ENCODE data around the gene ENO1.

DNA sequence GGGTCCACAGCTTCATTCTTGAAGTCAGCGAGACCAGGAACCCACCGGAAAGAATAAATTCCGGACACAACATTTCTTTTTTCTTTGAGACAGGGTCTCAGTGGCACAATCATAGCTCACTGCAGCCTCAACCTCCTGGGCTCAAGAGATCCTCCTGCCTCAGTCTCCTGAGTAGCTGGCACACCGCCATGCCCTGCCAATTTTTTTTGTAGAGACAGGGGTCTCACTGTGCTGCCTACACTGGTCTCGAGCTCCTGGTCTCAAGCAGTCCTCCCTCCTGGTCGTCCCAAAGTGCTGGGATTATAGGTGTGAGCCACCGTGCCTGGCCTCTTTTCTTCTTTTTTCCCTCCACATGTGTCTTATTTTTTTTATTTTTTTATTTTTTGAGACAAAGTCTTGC lies 20.6 kb upstream of the ENO1 start:
- TF ChIP-seq, protein P1, sequence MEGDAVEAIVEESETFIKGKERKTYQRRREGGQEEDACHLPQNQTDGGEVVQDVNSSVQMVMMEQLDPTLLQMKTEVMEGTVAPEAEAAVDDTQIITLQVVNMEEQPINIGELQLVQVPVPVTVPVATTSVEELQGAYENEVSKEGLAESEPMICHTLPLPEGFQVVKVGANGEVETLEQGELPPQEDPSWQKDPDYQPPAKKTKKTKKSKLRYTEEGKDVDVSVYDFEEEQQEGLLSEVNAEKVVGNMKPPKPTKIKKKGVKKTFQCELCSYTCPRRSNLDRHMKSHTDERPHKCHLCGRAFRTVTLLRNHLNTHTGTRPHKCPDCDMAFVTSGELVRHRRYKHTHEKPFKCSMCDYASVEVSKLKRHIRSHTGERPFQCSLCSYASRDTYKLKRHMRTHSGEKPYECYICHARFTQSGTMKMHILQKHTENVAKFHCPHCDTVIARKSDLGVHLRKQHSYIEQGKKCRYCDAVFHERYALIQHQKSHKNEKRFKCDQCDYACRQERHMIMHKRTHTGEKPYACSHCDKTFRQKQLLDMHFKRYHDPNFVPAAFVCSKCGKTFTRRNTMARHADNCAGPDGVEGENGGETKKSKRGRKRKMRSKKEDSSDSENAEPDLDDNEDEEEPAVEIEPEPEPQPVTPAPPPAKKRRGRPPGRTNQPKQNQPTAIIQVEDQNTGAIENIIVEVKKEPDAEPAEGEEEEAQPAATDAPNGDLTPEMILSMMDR (IDR thresholded peaks at IDR 0.05) = no peak
- TF ChIP-seq POLR2A (IDR thresholded peaks at IDR 0.05) = no peak
